H1 (cell line): ENCODE data around the gene NUDT10. TPM values are rescaled to one million over a fixed set of nuclear protein-coding genes. Genes with fewer than 3 reads are reported as not detected.

Source experiments
- ASH2L ChIP-seq: fragments of 200-600, 300-600 bp; sonication (generic); IDR thresholded peaks from one replicate; pipeline ENCODE4 v1.7.1; 2017; ENCODE audit warnings: low read length
- BACH1 ChIP-seq: IDR thresholded peaks from 2 replicates; pipeline ENCODE4 v1.6.1; 2012; ENCODE audit warnings: low read length, improper control_type of control experiment
- HDAC6 ChIP-seq: IDR thresholded peaks from one replicate; pipeline ENCODE4 v1.7.1; 2012; ENCODE audit warnings: low read depth, mild to moderate bottlenecking, inconsistent platforms, low read length, moderate library complexity
- NANOG ChIP-seq: IDR thresholded peaks from 2 replicates; pipeline ENCODE4 v1.6.1; 2011; ENCODE audit warnings: low read length, low read depth, mild to moderate bottlenecking, inconsistent platforms; ENCODE audit not compliant: insufficient read depth, poor library complexity, severe bottlenecking
- polyA plus RNA-seq, 7 experiments: library from polyadenylated mRNA; depleted of rRNA in 3 of 7; stranded (reverse) in 5 of 7; unstranded in 2 of 7; fragments of >200 nt in 5 of 7; fragments of 200-250 nt in 2 of 7; gene quantifications; 1 replicate in 5 of 7; 2 replicates in 1 of 7; 4 replicates in 1 of 7; pipeline versions ENCODE4 v1.2.1 to v1.2.3, GENCODE V29; 2011 to 2013; ENCODE audit warnings: missing spikeins in 2 of 7, mixed read lengths in 2 of 7
- total RNA-seq: library from RNA; stranded (reverse); fragmentation: NEBNext Ultra II Directional; extraction: Animal tissue kit (Norgen Biotek cat#: 25700); gene quantifications from 2 replicates; pipeline ENCODE4 v1.2.1, GENCODE V29; 2021
- TF ChIP-seq, protein P1 (sequence below): fragments of 300-600 bp; sonication (generic); IDR thresholded peaks from 2 replicates; pipeline ENCODE4 v1.7.1; 2012; ENCODE audit warnings: low read length, moderate library complexity, mild to moderate bottlenecking, inconsistent platforms; ENCODE audit not compliant: insufficient replicate concordance
- TF ChIP-seq, protein P2 (sequence below): IDR thresholded peaks from 2 replicates; pipeline ENCODE4 v1.6.1; 2011; ENCODE audit warnings: low read length, improper control_type of control experiment
- TF ChIP-seq, protein P3 (sequence below), 3 experiments: IDR thresholded peaks; 1 replicate in 2 of 3; 2 replicates in 1 of 3; pipeline versions ENCODE4 v1.5.1 to v1.6.1; 2011; ENCODE audit warnings: low read length in 3 of 3, mild to moderate bottlenecking in 3 of 3, inconsistent platforms in 2 of 3, low read depth in 1 of 3, moderate library complexity in 1 of 3; ENCODE audit not compliant: insufficient read depth in 1 of 3; ENCODE audit errors: control extremely low read depth in 1 of 3

NUDT10 gene
- total and polyA plus RNA-seq, 2 of the 8 experiments (the other 6 are each of a cell fraction or from before 2014, with no cell fraction given): 18.2 to 20.6 TPM

DNA sequence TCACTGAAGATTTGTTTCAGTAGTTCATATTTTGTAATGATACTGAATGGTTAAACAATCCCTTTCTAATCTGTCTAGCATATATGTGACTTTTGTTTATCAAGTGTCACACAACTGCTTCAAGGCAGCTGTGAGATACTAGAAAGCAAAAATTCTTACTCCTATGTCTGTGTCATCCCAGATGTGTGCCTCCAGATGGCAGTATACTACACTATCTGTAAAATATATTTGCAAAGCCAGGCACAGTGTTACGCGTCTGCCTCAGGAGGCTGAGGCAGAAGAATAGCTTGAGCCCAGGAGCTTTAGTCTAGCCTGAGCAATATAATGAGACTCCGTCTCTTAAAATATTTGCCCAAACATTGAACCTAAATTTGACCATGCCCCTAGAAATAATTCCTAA, 4.0 kb downstream of the NUDT10 start (continued):
- TF ChIP-seq, protein P1, sequence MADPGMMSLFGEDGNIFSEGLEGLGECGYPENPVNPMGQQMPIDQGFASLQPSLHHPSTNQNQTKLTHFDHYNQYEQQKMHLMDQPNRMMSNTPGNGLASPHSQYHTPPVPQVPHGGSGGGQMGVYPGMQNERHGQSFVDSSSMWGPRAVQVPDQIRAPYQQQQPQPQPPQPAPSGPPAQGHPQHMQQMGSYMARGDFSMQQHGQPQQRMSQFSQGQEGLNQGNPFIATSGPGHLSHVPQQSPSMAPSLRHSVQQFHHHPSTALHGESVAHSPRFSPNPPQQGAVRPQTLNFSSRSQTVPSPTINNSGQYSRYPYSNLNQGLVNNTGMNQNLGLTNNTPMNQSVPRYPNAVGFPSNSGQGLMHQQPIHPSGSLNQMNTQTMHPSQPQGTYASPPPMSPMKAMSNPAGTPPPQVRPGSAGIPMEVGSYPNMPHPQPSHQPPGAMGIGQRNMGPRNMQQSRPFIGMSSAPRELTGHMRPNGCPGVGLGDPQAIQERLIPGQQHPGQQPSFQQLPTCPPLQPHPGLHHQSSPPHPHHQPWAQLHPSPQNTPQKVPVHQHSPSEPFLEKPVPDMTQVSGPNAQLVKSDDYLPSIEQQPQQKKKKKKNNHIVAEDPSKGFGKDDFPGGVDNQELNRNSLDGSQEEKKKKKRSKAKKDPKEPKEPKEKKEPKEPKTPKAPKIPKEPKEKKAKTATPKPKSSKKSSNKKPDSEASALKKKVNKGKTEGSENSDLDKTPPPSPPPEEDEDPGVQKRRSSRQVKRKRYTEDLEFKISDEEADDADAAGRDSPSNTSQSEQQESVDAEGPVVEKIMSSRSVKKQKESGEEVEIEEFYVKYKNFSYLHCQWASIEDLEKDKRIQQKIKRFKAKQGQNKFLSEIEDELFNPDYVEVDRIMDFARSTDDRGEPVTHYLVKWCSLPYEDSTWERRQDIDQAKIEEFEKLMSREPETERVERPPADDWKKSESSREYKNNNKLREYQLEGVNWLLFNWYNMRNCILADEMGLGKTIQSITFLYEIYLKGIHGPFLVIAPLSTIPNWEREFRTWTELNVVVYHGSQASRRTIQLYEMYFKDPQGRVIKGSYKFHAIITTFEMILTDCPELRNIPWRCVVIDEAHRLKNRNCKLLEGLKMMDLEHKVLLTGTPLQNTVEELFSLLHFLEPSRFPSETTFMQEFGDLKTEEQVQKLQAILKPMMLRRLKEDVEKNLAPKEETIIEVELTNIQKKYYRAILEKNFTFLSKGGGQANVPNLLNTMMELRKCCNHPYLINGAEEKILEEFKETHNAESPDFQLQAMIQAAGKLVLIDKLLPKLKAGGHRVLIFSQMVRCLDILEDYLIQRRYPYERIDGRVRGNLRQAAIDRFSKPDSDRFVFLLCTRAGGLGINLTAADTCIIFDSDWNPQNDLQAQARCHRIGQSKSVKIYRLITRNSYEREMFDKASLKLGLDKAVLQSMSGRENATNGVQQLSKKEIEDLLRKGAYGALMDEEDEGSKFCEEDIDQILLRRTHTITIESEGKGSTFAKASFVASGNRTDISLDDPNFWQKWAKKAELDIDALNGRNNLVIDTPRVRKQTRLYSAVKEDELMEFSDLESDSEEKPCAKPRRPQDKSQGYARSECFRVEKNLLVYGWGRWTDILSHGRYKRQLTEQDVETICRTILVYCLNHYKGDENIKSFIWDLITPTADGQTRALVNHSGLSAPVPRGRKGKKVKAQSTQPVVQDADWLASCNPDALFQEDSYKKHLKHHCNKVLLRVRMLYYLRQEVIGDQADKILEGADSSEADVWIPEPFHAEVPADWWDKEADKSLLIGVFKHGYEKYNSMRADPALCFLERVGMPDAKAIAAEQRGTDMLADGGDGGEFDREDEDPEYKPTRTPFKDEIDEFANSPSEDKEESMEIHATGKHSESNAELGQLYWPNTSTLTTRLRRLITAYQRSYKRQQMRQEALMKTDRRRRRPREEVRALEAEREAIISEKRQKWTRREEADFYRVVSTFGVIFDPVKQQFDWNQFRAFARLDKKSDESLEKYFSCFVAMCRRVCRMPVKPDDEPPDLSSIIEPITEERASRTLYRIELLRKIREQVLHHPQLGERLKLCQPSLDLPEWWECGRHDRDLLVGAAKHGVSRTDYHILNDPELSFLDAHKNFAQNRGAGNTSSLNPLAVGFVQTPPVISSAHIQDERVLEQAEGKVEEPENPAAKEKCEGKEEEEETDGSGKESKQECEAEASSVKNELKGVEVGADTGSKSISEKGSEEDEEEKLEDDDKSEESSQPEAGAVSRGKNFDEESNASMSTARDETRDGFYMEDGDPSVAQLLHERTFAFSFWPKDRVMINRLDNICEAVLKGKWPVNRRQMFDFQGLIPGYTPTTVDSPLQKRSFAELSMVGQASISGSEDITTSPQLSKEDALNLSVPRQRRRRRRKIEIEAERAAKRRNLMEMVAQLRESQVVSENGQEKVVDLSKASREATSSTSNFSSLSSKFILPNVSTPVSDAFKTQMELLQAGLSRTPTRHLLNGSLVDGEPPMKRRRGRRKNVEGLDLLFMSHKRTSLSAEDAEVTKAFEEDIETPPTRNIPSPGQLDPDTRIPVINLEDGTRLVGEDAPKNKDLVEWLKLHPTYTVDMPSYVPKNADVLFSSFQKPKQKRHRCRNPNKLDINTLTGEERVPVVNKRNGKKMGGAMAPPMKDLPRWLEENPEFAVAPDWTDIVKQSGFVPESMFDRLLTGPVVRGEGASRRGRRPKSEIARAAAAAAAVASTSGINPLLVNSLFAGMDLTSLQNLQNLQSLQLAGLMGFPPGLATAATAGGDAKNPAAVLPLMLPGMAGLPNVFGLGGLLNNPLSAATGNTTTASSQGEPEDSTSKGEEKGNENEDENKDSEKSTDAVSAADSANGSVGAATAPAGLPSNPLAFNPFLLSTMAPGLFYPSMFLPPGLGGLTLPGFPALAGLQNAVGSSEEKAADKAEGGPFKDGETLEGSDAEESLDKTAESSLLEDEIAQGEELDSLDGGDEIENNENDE: no peak
- TF ChIP-seq HDAC6 (no peak), BACH1 (no peak), NANOG (no peak), ASH2L (no peak)
- TF ChIP-seq, protein P2, sequence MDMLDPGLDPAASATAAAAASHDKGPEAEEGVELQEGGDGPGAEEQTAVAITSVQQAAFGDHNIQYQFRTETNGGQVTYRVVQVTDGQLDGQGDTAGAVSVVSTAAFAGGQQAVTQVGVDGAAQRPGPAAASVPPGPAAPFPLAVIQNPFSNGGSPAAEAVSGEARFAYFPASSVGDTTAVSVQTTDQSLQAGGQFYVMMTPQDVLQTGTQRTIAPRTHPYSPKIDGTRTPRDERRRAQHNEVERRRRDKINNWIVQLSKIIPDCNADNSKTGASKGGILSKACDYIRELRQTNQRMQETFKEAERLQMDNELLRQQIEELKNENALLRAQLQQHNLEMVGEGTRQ: no peak
- TF ChIP-seq, protein P3, sequence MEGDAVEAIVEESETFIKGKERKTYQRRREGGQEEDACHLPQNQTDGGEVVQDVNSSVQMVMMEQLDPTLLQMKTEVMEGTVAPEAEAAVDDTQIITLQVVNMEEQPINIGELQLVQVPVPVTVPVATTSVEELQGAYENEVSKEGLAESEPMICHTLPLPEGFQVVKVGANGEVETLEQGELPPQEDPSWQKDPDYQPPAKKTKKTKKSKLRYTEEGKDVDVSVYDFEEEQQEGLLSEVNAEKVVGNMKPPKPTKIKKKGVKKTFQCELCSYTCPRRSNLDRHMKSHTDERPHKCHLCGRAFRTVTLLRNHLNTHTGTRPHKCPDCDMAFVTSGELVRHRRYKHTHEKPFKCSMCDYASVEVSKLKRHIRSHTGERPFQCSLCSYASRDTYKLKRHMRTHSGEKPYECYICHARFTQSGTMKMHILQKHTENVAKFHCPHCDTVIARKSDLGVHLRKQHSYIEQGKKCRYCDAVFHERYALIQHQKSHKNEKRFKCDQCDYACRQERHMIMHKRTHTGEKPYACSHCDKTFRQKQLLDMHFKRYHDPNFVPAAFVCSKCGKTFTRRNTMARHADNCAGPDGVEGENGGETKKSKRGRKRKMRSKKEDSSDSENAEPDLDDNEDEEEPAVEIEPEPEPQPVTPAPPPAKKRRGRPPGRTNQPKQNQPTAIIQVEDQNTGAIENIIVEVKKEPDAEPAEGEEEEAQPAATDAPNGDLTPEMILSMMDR (IDR thresholded peaks at IDR 0.05; ENCODE audit: control extremely low read depth in 1 of 3, insufficient read depth in 1 of 3, low read depth in 1 of 3, low read length in 3 of 3): peak in 2 of 3 experiments; percentile 46 to 53; a peak in 3 of 4 replicates
